Bone marrow (tissue), 2 donors: Measurements from ENCODE around the gene BTG1.
"Not testable (repeated sequence)": the region's sequence is repeated elsewhere in the genome, so short reads cannot be mapped to it uniquely, and the experiment has no call there.

Experiments used
- DNase-seq, 2 donors: peaks; one replicate each; lab custom pipeline; 2025; lab: John Stamatoyannopoulos, UW

BTG1 gene

DNA sequence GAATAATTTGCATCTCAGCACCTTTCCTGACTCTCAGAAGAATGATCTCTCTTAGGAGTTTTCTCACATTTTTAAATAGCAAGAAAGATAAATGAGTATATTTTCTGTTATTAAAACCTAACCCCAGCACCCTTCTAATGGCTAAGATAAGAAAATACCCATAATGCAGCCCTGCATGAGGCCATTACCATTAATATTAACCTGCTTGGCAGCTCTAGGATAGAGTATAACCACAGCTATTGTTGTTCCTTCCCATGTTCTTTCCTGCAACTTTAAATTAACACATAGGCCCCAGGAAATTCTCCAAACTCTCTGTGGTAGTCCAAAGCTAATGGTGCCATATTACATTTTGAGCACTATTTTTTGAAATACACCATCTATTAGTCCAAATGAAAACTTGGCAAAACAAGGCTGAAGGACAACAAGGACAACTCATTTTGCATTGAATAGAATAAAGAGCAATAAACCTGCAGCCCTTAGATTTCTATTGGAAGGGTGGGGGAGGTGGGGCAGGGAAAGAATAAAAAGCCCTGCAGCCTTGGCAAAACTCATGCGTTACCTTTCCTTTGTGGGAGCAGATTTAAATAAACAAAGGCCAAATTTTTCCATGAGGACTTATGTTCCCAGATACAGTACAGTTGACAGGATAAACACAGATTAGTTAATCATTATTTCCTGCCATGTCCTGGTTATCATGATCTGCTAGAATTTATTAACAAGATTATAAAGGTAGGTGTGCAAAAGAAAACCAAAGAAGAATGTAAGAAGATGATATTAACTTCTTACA lies 46.9 kb downstream of the BTG1 start:
- DNase-seq, result no peak

DNA sequence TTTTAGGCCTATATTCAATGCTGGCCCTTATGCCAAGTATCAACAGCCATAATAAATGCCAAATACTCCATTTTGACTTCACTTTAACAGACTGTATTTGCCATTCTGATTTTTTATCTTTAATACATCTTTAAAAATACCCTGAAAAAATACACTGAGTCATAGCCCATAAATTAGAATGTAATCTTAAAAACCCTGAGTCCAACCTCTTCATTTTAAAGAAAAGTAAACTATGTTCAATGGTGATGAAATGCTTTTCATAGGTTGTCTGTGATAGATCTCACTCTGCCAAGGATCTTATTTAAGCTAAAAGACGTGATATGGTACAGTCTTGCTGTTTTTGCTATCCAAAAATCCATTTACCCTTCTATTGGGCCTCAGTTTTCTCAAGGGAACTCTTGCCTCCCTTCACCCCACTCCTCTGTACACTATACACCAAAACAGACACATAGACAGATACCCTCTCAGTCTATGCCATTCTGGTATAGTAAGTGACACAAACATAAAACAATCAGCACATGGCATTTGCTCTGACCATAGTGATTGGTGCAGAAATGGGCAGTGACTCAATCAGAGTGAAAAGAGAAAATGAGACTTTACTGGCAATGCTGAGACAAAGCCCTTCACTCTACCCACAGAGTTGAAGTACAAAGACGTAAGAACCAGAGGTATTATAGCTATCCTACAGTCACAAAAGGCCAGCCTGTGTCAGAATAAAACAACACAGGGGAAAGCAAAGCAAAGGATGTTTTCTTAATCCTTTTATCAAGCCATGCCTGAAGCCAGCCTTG lies 49.1 kb downstream of the BTG1 start:
- no peak for DNase-seq

DNA sequence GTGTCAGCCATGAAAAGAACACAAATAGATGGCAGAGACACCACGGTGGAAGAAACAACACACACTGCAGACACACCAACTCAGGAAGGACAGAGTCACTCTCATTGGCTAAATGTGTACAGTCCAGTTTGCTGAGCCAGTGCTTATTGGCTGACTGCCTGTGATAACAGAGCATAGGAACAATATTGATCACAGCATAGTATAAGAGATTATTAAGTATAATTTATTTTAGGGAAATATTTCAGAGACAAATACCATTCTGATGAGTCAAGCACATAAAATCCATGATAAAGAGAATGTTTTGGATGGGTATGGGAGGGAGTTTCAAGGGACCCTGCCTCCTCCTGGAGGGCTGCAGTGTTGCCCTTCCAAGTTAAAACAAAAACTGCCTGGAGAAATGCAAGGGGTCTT lies 50.9 kb downstream of the BTG1 start:
- no peak for DNase-seq

DNA sequence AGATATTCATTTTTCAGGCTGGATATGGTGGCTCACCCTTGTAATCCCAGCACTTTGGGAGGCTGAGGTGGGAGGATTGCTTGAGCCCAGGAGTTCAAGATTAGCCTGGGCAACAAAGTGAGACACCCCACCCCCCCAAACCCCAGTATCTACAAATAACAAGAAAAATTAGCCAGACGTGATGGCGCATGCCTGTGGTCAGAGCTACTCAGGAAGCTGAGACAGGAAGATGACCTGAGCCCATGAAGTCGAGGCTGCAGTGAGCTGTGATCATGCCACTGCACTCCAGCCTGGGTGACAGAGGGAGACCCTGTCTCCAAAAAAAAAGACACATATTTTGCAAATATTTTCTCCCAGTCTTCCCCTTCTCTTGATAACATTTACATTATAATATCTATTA lies 51.3 kb downstream of the BTG1 start:
- not testable (repeated sequence) for DNase-seq
